C4-2B (cell line): ENCODE results near the gene PDF.

ENCODE experiments used
- CTCF ChIP-seq: fragments of 450-650 bp; conservative IDR thresholded peaks from 2 replicates; pipeline ENCODE4 v1.5.1; 2017; ENCODE audit warnings: mild to moderate bottlenecking
- ZFX ChIP-seq: fragments of 450-650 bp; IDR thresholded peaks from 2 replicates; pipeline ENCODE4 v1.6.1; 2017

DNA sequence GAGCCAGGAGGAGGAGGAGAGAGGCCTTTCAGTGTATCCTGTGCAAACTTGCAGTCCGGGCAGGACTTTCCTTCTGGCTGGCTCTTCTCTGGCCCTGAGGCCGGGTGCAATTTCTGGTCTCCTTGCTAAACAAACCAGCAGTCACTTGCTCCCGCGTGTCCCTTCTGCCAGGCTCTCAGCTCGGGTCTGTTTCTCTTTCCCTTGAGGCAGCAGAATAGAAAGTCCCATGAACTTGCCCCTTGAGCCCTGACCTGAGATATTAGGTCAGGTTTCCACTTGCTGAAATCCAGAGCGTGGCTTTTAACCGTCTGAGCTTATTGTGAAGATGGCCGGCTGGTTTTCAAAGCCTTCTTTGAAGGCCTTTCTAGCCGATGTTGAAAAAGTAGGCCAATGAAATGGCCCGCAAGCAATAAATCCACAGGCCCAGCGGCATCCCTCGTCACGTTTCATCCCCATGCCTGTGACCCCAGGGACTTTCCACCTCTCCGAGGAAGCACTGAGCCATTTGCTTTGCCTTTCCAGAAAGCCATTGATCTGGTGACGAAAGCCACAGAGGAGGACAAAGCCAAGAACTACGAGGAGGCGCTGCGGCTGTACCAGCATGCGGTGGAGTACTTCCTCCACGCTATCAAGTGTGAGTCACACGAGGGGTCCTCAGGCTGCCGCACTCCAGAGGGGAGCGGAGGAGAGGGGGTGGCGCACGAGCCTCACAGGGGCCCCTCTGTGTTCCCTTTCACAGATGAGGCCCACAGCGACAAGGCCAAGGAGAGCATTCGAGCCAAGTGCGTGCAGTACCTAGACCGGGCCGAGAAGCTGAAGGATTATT lies 14.7 kb downstream of the PDF start:
- TF ChIP-seq CTCF (no peak), ZFX (no peak)
